Pancreas (tissue), 10 donors: ENCODE results near the gene DIABLO. TPM values are rescaled to one million over a fixed set of nuclear protein-coding genes. Genes with fewer than 3 reads are reported as not detected.
A peak's percentile ranks its signal among the peaks of the same experiment; 100 is the strongest.
"Not testable (repeated sequence)": the region's sequence is repeated elsewhere in the genome, so short reads cannot be mapped to it uniquely, and the experiment has no call there.

ENCODE experiments used
- ATAC-seq, 4 donors: fragments of 200-7000 bp; cut with Tn5 transposase; one replicate each; pipeline versions ENCODE4 v1.8.0 to v1.9.1; 2020; ENCODE audit warnings: mild to moderate bottlenecking in 4 of 4, moderate library complexity in 4 of 4
- DNase-seq, 6 donors: peaks; one replicate each; pipeline ENCODE4 v3.0.0-alpha.2; 2020
- FAIRE-seq: peaks from 2 replicates; lab custom pipeline; 2012; peaks lifted over from hg19 to GRCh38; lab: Jason Lieb, UNC
- H3K27ac ChIP-seq, 4 donors: fragments of 200-600 bp; sonication (generic); 1 replicate in 3 of 4; 2 replicates in 1 of 4; pipeline versions ENCODE4 v1.5.0 to v1.8.0; 2020
- H3K27me3 ChIP-seq, 4 donors: fragments of 200-600 bp; one replicate each; pipeline ENCODE4 v1.8.0; 2021
- H3K36me3 ChIP-seq, 3 donors: fragments of 200-600 bp; sonication (generic) in 1 of 3; one replicate each; pipeline versions ENCODE4 v1.5.0 to v1.8.0; 2020 to 2021
- H3K4me1 ChIP-seq, 3 donors: fragments of 200-600 bp; one replicate each; pipeline ENCODE4 v1.8.0; 2021
- H3K4me3 ChIP-seq, 4 donors: fragments of 200-600 bp; sonication (generic) in 2 of 4; one replicate each; pipeline versions ENCODE4 v1.5.0 to v1.8.0; 2020 to 2021
- H3K9me3 ChIP-seq, 4 donors: fragments of 200-600 bp; one replicate each; pipeline ENCODE4 v1.8.0; 2021
- WGBS, 2 donors: extraction: QIAGEN DNeasy Blood & Tissue Kit; methylation state at CpG; one replicate each; pipeline ENCODE4 v1.1.7; 2013; 5-methylcytosine and 5-hydroxymethylcytosine counted together
- intact Hi-C, 3 donors: fragments of 100-400 bp; cut with DNase I; formaldehyde crosslinking; loops; one replicate each; pipeline versions ENCODE4 v1.11.1 to v1.14.2; 2022
- polyA plus RNA-seq, 2 donors: library from polyadenylated mRNA; stranded (reverse); fragments of 200-250 nt; gene quantifications; one replicate each; pipeline ENCODE4 v1.2.3, GENCODE V29; 2013
- total RNA-seq, 6 donors: library from RNA; stranded (reverse); fragmentation: NEBNext Ultra II Directional in 4 of 6; extraction: Animal tissue kit (Norgen Biotek cat#: 25700) in 4 of 6; gene quantifications; one replicate each; pipeline versions ENCODE4 v1.2.1 to v1.2.4, GENCODE V29; 2021 to 2023
- TF ChIP-seq, protein P1 (sequence below), 4 donors: fragments of 200-600 bp; sonication (generic) in 3 of 4; IDR thresholded peaks; one replicate each; pipeline versions ENCODE4 v1.5.0 to v1.8.0; 2021; ENCODE audit warnings: antibody characterized with exemption in 4 of 4
- donor health status: healthy with polysubstance abuse.
- donor health status: DM: no; HTN: no; CAD: no; lungs with moderate emphysema.
- donor health status: DM: no; HTN: no; CAD: no.
- donor health status: control.
- donor health status: control.
- donor health status: Bipolar disorder and iron deficiency.
- donor health status: DM: yes; HTN: yes; CAD: no.
- donor health status: DM: no; HTN: no; CAD: no.
- donor health status: DM: no; HTN: no; CAD: no.
- donor health status: DM: yes; HTN: yes; CAD: no.

Gene DIABLO
- total and polyA plus RNA-seq, 8 donors, result 13.2 to 42.1 (median 18.3) TPM

DNA sequence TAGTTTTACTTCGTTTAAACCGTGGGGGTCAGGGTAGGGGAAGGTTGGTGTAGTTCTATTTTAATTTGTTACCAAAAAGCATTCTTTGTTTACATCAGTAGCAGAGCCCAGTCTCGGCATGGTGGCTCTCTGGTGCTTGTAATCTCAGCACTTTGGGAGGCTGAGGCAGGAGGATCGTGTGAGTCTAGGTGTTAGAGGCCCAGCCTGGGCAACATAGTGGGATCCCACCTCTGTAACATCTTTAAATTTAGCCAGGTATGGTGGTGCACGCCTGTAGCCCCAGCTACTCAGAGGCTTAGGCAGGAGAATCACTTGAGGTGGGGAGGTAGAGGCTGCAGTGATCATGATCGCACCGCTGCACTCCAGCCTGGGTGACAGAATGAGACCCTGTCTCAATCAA lies 40.8 kb downstream of the DIABLO start:
- H3K36me3 ChIP-seq, result no peaks in the 10 kb centered on the region
- intact Hi-C loops, result loop anchor here in 1 of 3 donors (10.0 kb wide), 1 partner anchor 130 kb away; no protein-coding TSS in a partner anchor
- DNase-seq (no peak), FAIRE-seq (no peak), ATAC-seq (no peak)
- 86 to 87% methylated on average over 7 of the region's 7 CpGs for WGBS, 2 donors
- H3K27ac ChIP-seq, result no peak overlapping the region
- H3K4me3 ChIP-seq, result no peak overlapping the region
- H3K9me3 ChIP-seq, result no peaks in the 10 kb centered on the region
- peaks cover 0 to 4% (median 0%) of the 10 kb centered on the region in 3 donors for H3K4me1 ChIP-seq
- TF ChIP-seq, protein P1, sequence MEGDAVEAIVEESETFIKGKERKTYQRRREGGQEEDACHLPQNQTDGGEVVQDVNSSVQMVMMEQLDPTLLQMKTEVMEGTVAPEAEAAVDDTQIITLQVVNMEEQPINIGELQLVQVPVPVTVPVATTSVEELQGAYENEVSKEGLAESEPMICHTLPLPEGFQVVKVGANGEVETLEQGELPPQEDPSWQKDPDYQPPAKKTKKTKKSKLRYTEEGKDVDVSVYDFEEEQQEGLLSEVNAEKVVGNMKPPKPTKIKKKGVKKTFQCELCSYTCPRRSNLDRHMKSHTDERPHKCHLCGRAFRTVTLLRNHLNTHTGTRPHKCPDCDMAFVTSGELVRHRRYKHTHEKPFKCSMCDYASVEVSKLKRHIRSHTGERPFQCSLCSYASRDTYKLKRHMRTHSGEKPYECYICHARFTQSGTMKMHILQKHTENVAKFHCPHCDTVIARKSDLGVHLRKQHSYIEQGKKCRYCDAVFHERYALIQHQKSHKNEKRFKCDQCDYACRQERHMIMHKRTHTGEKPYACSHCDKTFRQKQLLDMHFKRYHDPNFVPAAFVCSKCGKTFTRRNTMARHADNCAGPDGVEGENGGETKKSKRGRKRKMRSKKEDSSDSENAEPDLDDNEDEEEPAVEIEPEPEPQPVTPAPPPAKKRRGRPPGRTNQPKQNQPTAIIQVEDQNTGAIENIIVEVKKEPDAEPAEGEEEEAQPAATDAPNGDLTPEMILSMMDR (IDR thresholded peaks at IDR 0.05), result no peak
- no peaks in the 10 kb centered on the region for H3K27me3 ChIP-seq

DNA sequence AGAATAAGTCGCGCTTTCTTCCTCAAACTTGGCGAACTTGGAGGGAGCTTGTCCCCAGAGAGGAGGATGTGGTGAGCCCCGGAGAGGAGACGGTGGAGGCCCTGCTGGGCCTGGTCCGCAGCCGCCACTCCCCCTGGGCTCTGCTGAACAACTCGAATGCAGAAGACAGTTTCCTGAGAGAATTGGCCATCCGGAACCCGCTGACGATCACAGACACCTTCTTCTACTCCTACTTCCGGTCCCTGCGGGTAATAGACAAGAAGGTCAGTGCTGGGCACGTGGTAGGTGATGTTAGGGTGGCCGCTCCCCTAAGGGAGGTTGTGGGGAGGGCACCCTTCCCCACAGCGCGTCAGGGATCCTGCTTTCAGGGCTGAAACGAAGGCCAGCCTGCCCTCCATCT lies 41.3 kb downstream of the DIABLO start:
- ATAC-seq (no peak), DNase-seq (no peak)
- intact Hi-C loops, result loop anchor here in 1 of 3 donors (10.0 kb wide), 1 partner anchor 130 kb away; no protein-coding TSS in a partner anchor

DNA sequence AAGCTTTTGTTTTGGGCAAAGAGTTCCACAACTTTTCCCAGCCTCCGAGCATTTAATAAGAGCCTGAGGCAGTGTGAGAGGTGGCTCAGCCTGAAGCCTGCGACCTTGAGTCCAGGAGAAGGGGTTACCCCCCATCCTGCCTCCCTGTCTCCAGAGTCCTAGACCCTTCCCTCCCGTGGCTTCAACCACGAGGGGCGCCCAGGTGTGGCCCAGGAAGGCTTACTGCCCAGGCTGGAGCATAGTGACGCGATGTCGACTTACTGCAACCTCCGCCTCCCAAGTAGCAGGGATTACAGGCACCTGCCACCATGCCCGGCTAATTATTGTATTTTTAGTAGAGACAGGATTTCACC lies 42.3 kb downstream of the DIABLO start:
- Histone ChIP-seq H3K27ac (no peak overlapping the region), H3K4me1 (peaks cover 0 to 4% (median 0%) of the 10 kb centered on the region in 3 donors), H3K9me3 (no peaks in the 10 kb centered on the region), H3K4me3 (peak overlapping the region in 3 of 4 donors; percentile 18 to 51 (median 49)), H3K36me3 (no peaks in the 10 kb centered on the region), H3K27me3 (no peaks in the 10 kb centered on the region)
- intact Hi-C loops, result loop anchor here in 1 of 3 donors (10.0 kb wide), 1 partner anchor 129 kb away; no protein-coding TSS in a partner anchor
- TF ChIP-seq, protein P1 (IDR thresholded peaks at IDR 0.05), result no peak
- 80 to 88% methylated on average over 10 of the region's 10 CpGs for WGBS, 2 donors
- no peak for DNase-seq
- no peak for FAIRE-seq
- ATAC-seq, result peak in 2 of 4 donors; percentile 20 to 25

More for the DNA sequence above, 41.3 kb downstream of the DIABLO start:
- whole genome bisulfite sequencing, 2 donors, result 90 to 92% methylated on average over 18 of the region's 18 CpGs
- no peak overlapping the region for H3K4me3 ChIP-seq
- H3K27me3 ChIP-seq, result no peaks in the 10 kb centered on the region
- H3K36me3 ChIP-seq, result no peaks in the 10 kb centered on the region
- no peak overlapping the region for H3K27ac ChIP-seq
- no peaks in the 10 kb centered on the region for H3K9me3 ChIP-seq
- peaks cover 0 to 4% (median 0%) of the 10 kb centered on the region in 3 donors for H3K4me1 ChIP-seq
- FAIRE-seq, result no peak
- TF ChIP-seq, protein P1 (IDR thresholded peaks at IDR 0.05), result no peak

DNA sequence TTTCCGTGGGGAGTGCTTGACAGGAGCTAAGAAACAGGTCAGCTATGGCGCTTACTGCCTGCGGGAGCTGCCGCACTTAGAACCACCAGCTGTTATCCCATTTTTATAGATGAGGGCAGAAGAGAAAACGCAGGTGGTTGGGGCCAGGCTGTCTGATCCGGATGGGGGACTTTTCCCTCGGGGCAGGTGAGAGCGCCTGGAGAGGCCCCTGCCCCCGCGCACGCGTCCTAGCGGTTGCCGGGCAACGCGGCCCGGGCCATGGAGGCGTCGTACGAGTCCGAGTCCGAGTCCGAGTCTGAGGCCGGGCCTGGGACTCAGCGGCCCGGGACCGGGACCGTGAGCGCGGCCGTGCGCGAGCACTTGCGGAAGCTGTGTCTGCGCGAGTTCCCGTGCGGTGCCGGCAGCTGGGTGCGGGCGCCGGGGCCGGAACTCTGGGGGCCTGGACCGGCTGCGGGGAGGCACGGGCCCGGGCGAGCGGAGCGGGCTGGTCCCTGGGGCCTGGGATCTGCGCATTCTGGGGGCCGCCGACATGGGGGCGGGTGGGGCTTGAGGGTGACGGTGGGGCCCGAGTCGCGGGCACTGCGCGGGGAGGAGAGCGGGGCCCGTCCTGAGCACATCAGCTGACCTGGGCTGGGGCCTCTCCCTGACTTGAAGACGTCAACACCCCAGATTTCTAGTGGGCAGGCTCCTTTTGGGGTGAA lies 42.8 kb downstream of the DIABLO start, which contains the start of gene LRRC43:
TSS of gene LRRC43 (plus strand) at position 237 of the 701 bp plus-strand sequence. CDS start at position 259, 22 bp downstream.
- H3K4me1 ChIP-seq, result peaks cover 0 to 4% (median 0%) of the 10 kb centered on the region in 3 donors
- DNase-seq, result peak; percentile 25 to 79 (median 49)
- peak; percentile 87 to 97 (median 90) for ATAC-seq
- no peak within 1 kb of the TSS for H3K27ac ChIP-seq
- FAIRE-seq, result no peak
- no peaks in the 10 kb centered on the region for H3K27me3 ChIP-seq
- WGBS, 2 donors, result 5 to 8% methylated on average over 45 to 63 of the region's 63 CpGs
- peak within 1 kb of the TSS; percentile 18 to 51 (median 34) for H3K4me3 ChIP-seq
- TF ChIP-seq, protein P1 (IDR thresholded peaks at IDR 0.05), result no peak
- intact Hi-C loops, result loop anchor here in 1 of 3 donors (10.0 kb wide), 1 partner anchor 128 kb away; no protein-coding TSS in a partner anchor
- H3K9me3 ChIP-seq, result no peaks in the 10 kb centered on the region
- no peaks in the 10 kb centered on the region for H3K36me3 ChIP-seq

DNA sequence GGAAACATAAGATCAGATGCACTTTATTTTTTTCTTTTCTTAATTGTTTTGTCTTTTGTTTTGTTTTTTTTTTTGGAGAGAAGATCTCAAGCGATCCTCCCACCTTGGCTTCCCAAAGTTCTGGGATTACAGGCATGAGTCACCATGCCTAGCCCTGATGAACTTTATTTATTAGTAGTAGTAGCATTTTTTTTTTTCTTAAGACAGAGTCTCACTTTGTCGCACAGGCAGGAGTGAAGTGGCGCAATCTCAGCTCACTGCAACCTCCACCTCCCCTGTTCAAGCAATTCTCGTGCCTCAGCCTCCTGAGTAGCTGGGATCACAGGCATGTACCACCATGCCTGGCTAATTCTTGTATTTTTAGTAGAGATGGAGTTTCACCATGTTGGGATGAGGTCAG lies 49.4 kb downstream of the DIABLO start:
- DNase-seq, FAIRE-seq, ATAC-seq, intact Hi-C loops, H3K9me3 ChIP-seq, H3K27me3 ChIP-seq, H3K4me3 ChIP-seq, H3K4me1 ChIP-seq, H3K27ac ChIP-seq, H3K36me3 ChIP-seq: not testable (repeated sequence)
- WGBS, 2 donors, result 93 to 94% methylated on average over 4 of the region's 4 CpGs
